IMR-90 (cell line): Measurements from ENCODE around the gene ETS1. TPM values are rescaled to one million over a fixed set of nuclear protein-coding genes. Genes with fewer than 3 reads are reported as not detected.

Experiments
- ATAC-seq: fragments of 200-7000 bp; cut with Tn5 transposase; 2 replicates; pipeline ENCODE4 v1.9.1; 2020; ENCODE audit warnings: low read depth, mild to moderate bottlenecking, moderate library complexity
- BruUV-seq: library from RNA; stranded (reverse); fragments of 400-500 nt; replicated peaks from 2 replicates; lab custom pipeline; 2021; lab: Mats Ljungman, UMichigan
- CTCF ChIA-PET: fragments of 300-600 bp; formaldehyde crosslinking; extraction: SDS; loops from one replicate; lab custom pipeline; 2021; ENCODE audit warnings: antibody characterized with exemption; lab: Yijun Ruan, JAX
- POLR2A ChIA-PET: fragments of 300-600 bp; sonication (Branson Sonifier 250); formaldehyde crosslinking; loops from one replicate; lab custom pipeline; 2022; ENCODE audit warnings: antibody characterized with exemption; ENCODE audit not compliant: unreplicated experiment; lab: Charles Lee
- DNase-seq: peaks from one replicate; pipeline ENCODE4 v3.0.0; 2013
- H2AFZ ChIP-seq: replicated peaks from 2 replicates; pipeline ENCODE3; 2013; ENCODE audit warnings: low read length, mild to moderate bottlenecking; ENCODE audit not compliant: poor library complexity
- H2AK5ac ChIP-seq: 2 replicates; pipeline ENCODE4 v1.6.1; 2013; ENCODE audit warnings: low read depth, low read length, inconsistent platforms
- H2AK9ac ChIP-seq: replicated peaks from 2 replicates; pipeline ENCODE3; 2013; ENCODE audit warnings: mild to moderate bottlenecking, low read depth, low read length, moderate library complexity; ENCODE audit not compliant: poor library complexity
- H2BK120ac ChIP-seq: 2 replicates; pipeline ENCODE4 v1.6.1; 2013; ENCODE audit warnings: low read depth, low read length, inconsistent platforms
- H2BK15ac ChIP-seq: 3 replicates; pipeline ENCODE4 v1.6.1; 2013; ENCODE audit warnings: low read depth, low read length, inconsistent platforms
- H2BK20ac ChIP-seq: 2 replicates; pipeline ENCODE4 v1.6.1; 2013; ENCODE audit warnings: low read depth, mild to moderate bottlenecking, inconsistent platforms, low read length, moderate library complexity
- H2BK5ac ChIP-seq: 2 replicates; pipeline ENCODE4 v1.6.1; 2013; ENCODE audit warnings: mild to moderate bottlenecking, low read depth, low read length, inconsistent platforms; ENCODE audit not compliant: poor library complexity, severe bottlenecking
- H3K14ac ChIP-seq: replicated peaks from 2 replicates; pipeline ENCODE4 v1.6.1; 2013; ENCODE audit warnings: low read depth, low read length, inconsistent platforms
- H3K18ac ChIP-seq: 2 replicates; pipeline ENCODE4 v1.6.1; 2013; ENCODE audit warnings: low read depth, low read length, control low read depth
- H3K23ac ChIP-seq: 2 replicates; pipeline ENCODE4 v1.6.1; 2013; ENCODE audit warnings: low read depth, low read length, inconsistent platforms
- H3K27ac ChIP-seq: 2 replicates; pipeline ENCODE4 v1.5.1; 2013; ENCODE audit warnings: mild to moderate bottlenecking, control low read depth, low read length; ENCODE audit not compliant: insufficient read depth
- H3K27me3 ChIP-seq: 2 replicates; pipeline ENCODE4 v1.6.1; 2013; ENCODE audit warnings: low read length; ENCODE audit not compliant: control insufficient read depth, insufficient read depth
- H3K36me3 ChIP-seq: 2 replicates; pipeline ENCODE4 v1.6.1; 2013; ENCODE audit warnings: low read length, mixed read lengths; ENCODE audit not compliant: control insufficient read depth, insufficient read depth
- H3K4ac ChIP-seq: 2 replicates; pipeline ENCODE4 v1.6.1; 2013; ENCODE audit warnings: low read depth, low read length, inconsistent platforms
- H3K4me1 ChIP-seq: 2 replicates; pipeline ENCODE4 v1.6.1; 2013; ENCODE audit warnings: low read length, mixed read lengths; ENCODE audit not compliant: control insufficient read depth, insufficient read depth
- H3K4me2 ChIP-seq: 2 replicates; pipeline ENCODE4 v1.6.1; 2013; ENCODE audit warnings: low read depth, mild to moderate bottlenecking, control low read depth, low read length, moderate library complexity
- H3K4me3 ChIP-seq: 2 replicates; pipeline ENCODE4 v1.5.1; 2013; ENCODE audit warnings: low read depth, mild to moderate bottlenecking, control low read depth, low read length, moderate library complexity; ENCODE audit not compliant: insufficient read depth
- H3K56ac ChIP-seq: 2 replicates; pipeline ENCODE4 v1.6.1; 2013; ENCODE audit warnings: low read length, inconsistent platforms; ENCODE audit not compliant: insufficient read depth; ENCODE audit errors: extremely low read depth
- H3K79me1 ChIP-seq, 2 experiments: 2 replicates each; pipeline ENCODE4 v1.6.1; 2013; ENCODE audit warnings: low read length in 2 of 2, inconsistent platforms in 1 of 2, low read depth in 1 of 2
- H3K9ac ChIP-seq: 2 replicates; pipeline ENCODE4 v1.6.1; 2013; ENCODE audit warnings: low read depth, low read length, control low read depth
- H3K9me1 ChIP-seq: 2 replicates; pipeline ENCODE4 v1.6.1; 2013; ENCODE audit warnings: low read length, inconsistent platforms; ENCODE audit not compliant: insufficient read depth
- H3K9me3 ChIP-seq: 2 replicates; pipeline ENCODE4 v1.6.1; 2013; ENCODE audit warnings: low read length; ENCODE audit not compliant: control insufficient read depth, insufficient read depth
- H4K20me1 ChIP-seq: 2 replicates; pipeline ENCODE4 v1.6.1; 2013; ENCODE audit warnings: low read length, inconsistent platforms; ENCODE audit not compliant: insufficient read depth
- H4K5ac ChIP-seq: 2 replicates; pipeline ENCODE4 v1.6.1; 2013; ENCODE audit warnings: mild to moderate bottlenecking, low read depth, low read length, control low read depth
- H4K8ac ChIP-seq, 2 experiments: 2 replicates each; pipeline ENCODE4 v1.6.1; 2013; ENCODE audit warnings: low read depth in 2 of 2, low read length in 2 of 2, control low read depth in 1 of 2, inconsistent platforms in 1 of 2
- H4K91ac ChIP-seq: 2 replicates; pipeline ENCODE4 v1.6.1; 2013; ENCODE audit warnings: low read depth, low read length, inconsistent platforms; ENCODE audit not compliant: insufficient read depth
- BHLHE40 ChIP-seq: fragments of 150-350 bp; IDR thresholded peaks from 2 replicates; pipeline ENCODE4 v1.6.1; 2016; ENCODE audit warnings: mild to moderate bottlenecking, low read depth, low read length
- MAFK ChIP-seq: IDR thresholded peaks from 2 replicates; pipeline ENCODE4 v1.6.1; 2012; ENCODE audit warnings: low read depth, low read length, improper control_type of control experiment
- MAZ ChIP-seq: IDR thresholded peaks from 2 replicates; pipeline ENCODE4 v1.6.1; 2012; ENCODE audit warnings: low read depth, mild to moderate bottlenecking, low read length, improper control_type of control experiment, moderate library complexity, borderline replicate concordance
- NFE2L2 ChIP-seq: fragments of 150-350 bp; IDR thresholded peaks from 2 replicates; pipeline ENCODE4 v1.6.1; 2016; ENCODE audit warnings: low read depth, mild to moderate bottlenecking, low read length
- RAD21 ChIP-seq: IDR thresholded peaks from 2 replicates; pipeline ENCODE4 v1.6.1; 2012; ENCODE audit warnings: low read length, improper control_type of control experiment
- SMC3 ChIP-seq: fragments of 150-350 bp; IDR thresholded peaks from 2 replicates; pipeline ENCODE4 v1.6.1; 2016; ENCODE audit warnings: low read depth, mild to moderate bottlenecking, antibody characterized with exemption, low read length, moderate library complexity
- WGBS, 2 experiments: methylation state at CpG; one replicate each; pipeline versions ENCODE4 v1.1.5 to v1.1.7; 2013; ENCODE audit warnings: missing lambda C conversion rate in 2 of 2; ENCODE audit not compliant: insufficient read length in 1 of 2; ENCODE audit errors: extremely low coverage in 2 of 2; 5-methylcytosine and 5-hydroxymethylcytosine counted together
- dilution Hi-C: fragments of 300-500 bp; cut with HindIII; formaldehyde crosslinking; loops from one replicate; pipeline ENCODE4 v1.14.3; 2018; ENCODE audit warnings: low sequenced_read_pairs; ENCODE audit not compliant: unreplicated experiment
- in situ Hi-C: fragments of 300-500 bp; cut with MboI; formaldehyde crosslinking; loops from 3 replicates; pipeline ENCODE4 v1.14.3; 2019; ENCODE audit warnings: low sequenced_read_pairs, inconsistent platforms, mixed read lengths
- intact Hi-C: fragments of 100-400 bp; cut with micrococcal nuclease; formaldehyde crosslinking; loops from 2 replicates; pipeline ENCODE4 v1.10.0; 2022
- polyA plus RNA-seq, 3 experiments: library from polyadenylated mRNA; depleted of rRNA; stranded (reverse); fragments of >200 nt; gene quantifications; 2 replicates each; pipeline ENCODE4 v1.2.3, GENCODE V29; 2012; ENCODE audit warnings: low replicate concordance in 1 of 3
- total RNA-seq: library from RNA; depleted of rRNA; stranded (reverse); fragments of >200 nt; gene quantifications from 2 replicates; pipeline ENCODE4 v1.2.3, GENCODE V29; 2012
- TF ChIP-seq, protein P1 (sequence below): fragments of 150-350 bp; IDR thresholded peaks from 2 replicates; pipeline ENCODE4 v1.6.1; 2017; ENCODE audit warnings: mild to moderate bottlenecking, antibody characterized with exemption, low read length, low read depth
- TF ChIP-seq, protein P2 (sequence below): conservative IDR thresholded peaks from 2 replicates; pipeline ENCODE4 v1.5.1; 2012; ENCODE audit warnings: mild to moderate bottlenecking, low read depth, low read length, improper control_type of control experiment
- TF ChIP-seq, protein P3 (sequence below): fragments of 150-350 bp; IDR thresholded peaks from 2 replicates; pipeline ENCODE4 v1.6.1; 2016; ENCODE audit warnings: low read depth, mild to moderate bottlenecking, low read length, moderate library complexity, borderline replicate concordance

Gene ETS1
- total and polyA plus RNA-seq, 2 of the 4 experiments (the other 2 are of a cell fraction): 41.2 to 56.3 TPM

DNA sequence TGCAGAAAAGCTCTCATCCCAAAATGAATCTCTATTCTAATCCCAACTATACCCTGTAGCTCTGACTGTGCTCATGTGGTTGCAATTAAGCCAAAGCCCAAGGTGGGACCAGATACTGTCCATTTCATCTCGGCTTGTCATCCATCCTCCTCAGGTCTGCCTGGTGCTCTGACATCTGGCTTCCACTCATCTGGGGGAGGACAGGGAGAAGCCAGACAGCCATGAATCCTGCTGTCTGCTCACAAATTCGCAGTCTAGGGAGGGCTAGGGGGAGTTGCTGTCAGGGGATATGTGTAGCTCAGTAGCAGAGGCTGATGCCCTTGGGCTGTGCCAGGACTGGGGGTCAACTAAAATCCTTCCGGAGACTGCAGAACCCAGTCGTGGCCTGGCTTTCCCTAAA is 167.1 kb downstream of the ETS1 start:
- Histone ChIP-seq H3K4me3 (no peak overlapping the region), H4K91ac (peak overlapping the region; percentile 91), H3K18ac (peak overlapping the region; percentile 84), H3K23ac (peak overlapping the region; percentile 81), H2BK20ac (peak overlapping the region; percentile 90), H2BK120ac (peak overlapping the region; percentile 96), H4K5ac (peak overlapping the region; percentile 89), H3K9me3 (no peaks in the 10 kb centered on the region), H3K4me2 (no peak overlapping the region), H3K4me1 (peaks cover 26% of the 10 kb centered on the region), H3K79me1 (no peaks in the 10 kb centered on the region), H2AFZ (peak overlapping the region; percentile 74), H3K56ac (peak overlapping the region; percentile 21; the same call in 1 of the 2 replicates), H3K36me3 (no peaks in the 10 kb centered on the region), H3K9ac (no peak overlapping the region), H2AK9ac (peak overlapping the region; percentile 88), H3K27ac (peak overlapping the region; percentile 46), H3K14ac (peak overlapping the region; percentile 95), H2BK5ac (peak overlapping the region; percentile 87), H4K8ac (peak overlapping the region; percentile 43 to 90), H4K20me1 (no peaks in the 10 kb centered on the region), H3K4ac (peak overlapping the region; percentile 97), H2BK15ac (peak overlapping the region; percentile 87; the same call in 2 of the 3 replicates), H3K9me1 (peaks cover 39% of the 10 kb centered on the region), H2AK5ac (peak overlapping the region; percentile 98), H3K27me3 (no peaks in the 10 kb centered on the region)
- POLR2A ChIA-PET: no interaction called here
- DNase-seq: no peak
- WGBS, 2 experiments: 75% methylated on average over 2 of the region's 4 CpGs; no CpG with 5 or more reads in 1 of the 2 experiments
- no TSS peak for BruUV-seq
- TF ChIP-seq, protein P1, sequence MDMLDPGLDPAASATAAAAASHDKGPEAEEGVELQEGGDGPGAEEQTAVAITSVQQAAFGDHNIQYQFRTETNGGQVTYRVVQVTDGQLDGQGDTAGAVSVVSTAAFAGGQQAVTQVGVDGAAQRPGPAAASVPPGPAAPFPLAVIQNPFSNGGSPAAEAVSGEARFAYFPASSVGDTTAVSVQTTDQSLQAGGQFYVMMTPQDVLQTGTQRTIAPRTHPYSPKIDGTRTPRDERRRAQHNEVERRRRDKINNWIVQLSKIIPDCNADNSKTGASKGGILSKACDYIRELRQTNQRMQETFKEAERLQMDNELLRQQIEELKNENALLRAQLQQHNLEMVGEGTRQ: no peak
- TF ChIP-seq SMC3: no peak
- TF ChIP-seq, protein P2, sequence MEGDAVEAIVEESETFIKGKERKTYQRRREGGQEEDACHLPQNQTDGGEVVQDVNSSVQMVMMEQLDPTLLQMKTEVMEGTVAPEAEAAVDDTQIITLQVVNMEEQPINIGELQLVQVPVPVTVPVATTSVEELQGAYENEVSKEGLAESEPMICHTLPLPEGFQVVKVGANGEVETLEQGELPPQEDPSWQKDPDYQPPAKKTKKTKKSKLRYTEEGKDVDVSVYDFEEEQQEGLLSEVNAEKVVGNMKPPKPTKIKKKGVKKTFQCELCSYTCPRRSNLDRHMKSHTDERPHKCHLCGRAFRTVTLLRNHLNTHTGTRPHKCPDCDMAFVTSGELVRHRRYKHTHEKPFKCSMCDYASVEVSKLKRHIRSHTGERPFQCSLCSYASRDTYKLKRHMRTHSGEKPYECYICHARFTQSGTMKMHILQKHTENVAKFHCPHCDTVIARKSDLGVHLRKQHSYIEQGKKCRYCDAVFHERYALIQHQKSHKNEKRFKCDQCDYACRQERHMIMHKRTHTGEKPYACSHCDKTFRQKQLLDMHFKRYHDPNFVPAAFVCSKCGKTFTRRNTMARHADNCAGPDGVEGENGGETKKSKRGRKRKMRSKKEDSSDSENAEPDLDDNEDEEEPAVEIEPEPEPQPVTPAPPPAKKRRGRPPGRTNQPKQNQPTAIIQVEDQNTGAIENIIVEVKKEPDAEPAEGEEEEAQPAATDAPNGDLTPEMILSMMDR: no peak
- no peak for TF ChIP-seq MAZ
- TF ChIP-seq BHLHE40: no peak
- TF ChIP-seq, protein P3, sequence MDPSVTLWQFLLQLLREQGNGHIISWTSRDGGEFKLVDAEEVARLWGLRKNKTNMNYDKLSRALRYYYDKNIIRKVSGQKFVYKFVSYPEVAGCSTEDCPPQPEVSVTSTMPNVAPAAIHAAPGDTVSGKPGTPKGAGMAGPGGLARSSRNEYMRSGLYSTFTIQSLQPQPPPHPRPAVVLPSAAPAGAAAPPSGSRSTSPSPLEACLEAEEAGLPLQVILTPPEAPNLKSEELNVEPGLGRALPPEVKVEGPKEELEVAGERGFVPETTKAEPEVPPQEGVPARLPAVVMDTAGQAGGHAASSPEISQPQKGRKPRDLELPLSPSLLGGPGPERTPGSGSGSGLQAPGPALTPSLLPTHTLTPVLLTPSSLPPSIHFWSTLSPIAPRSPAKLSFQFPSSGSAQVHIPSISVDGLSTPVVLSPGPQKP: no peak
- no peak for TF ChIP-seq RAD21
- no peak for TF ChIP-seq MAFK
- no peak for TF ChIP-seq NFE2L2
- intact Hi-C loops (no loop called here), in situ Hi-C loops (loop anchor here (25.0 kb wide), 1 partner anchor 383 kb away; no protein-coding TSS in a partner anchor), dilution Hi-C loops (no loop called here)
- CTCF ChIA-PET: no interaction called here
- no peak for ATAC-seq
